B cell (primary cell): ENCODE data around the gene QRICH1. TPM values are rescaled to one million over a fixed set of nuclear protein-coding genes. Genes with fewer than 3 reads are reported as not detected.

Experiments
- ATAC-seq: fragments of 200-7000 bp; cut with Tn5 transposase; one replicate; pipeline ENCODE4 v1.10.0; 2021; ENCODE audit warnings: low read depth, mild to moderate bottlenecking, moderate number of reproducible peaks, moderate library complexity
- CTCF ChIA-PET: fragments of 350-600 bp; sonication (Branson Sonifier 250); formaldehyde crosslinking; loops from one replicate; lab custom pipeline; 2021; ENCODE audit warnings: antibody characterized with exemption, inconsistent platforms; lab: Charles Lee
- POLR2A ChIA-PET: fragments of 350-600 bp; sonication (Branson Sonifier 250); formaldehyde crosslinking; loops from one replicate; lab custom pipeline; 2021; ENCODE audit warnings: antibody characterized with exemption; lab: Charles Lee
- DNase-seq: peaks from one replicate; pipeline ENCODE4 v3.0.0; 2013
- H2AFZ ChIP-seq: 2 replicates; pipeline ENCODE4 v1.6.1; 2012; ENCODE audit warnings: mild to moderate bottlenecking, low read depth, low read length; ENCODE audit not compliant: insufficient read depth, poor library complexity, severe bottlenecking
- H3K27ac ChIP-seq, 2 donors: 1 replicate in 1 of 2; 2 replicates in 1 of 2; pipeline ENCODE4 v1.5.1; 2012 to 2013; ENCODE audit warnings: low read length in 2 of 2, mild to moderate bottlenecking in 2 of 2, moderate library complexity in 1 of 2
- H3K27me3 ChIP-seq, 4 experiments: fragments of 200-600 bp in 1 of 4; sonication (generic) in 1 of 4; replicated peaks in 1 of 4; 1 replicate in 2 of 4; 2 replicates in 2 of 4; pipeline versions ENCODE4 v1.6.1 to v1.7.0; 2013 to 2016; ENCODE audit warnings: low read length in 3 of 4, mild to moderate bottlenecking in 2 of 4, mixed read lengths in 1 of 4, moderate library complexity in 1 of 4; ENCODE audit not compliant: insufficient read depth in 4 of 4, control insufficient read depth in 3 of 4; ENCODE audit errors: control extremely low read depth in 1 of 4
- H3K36me3 ChIP-seq, 2 experiments: replicated peaks in 1 of 2; 1 replicate in 1 of 2; 2 replicates in 1 of 2; pipeline versions ENCODE4 v1.6.1 to v1.7.1; 2013; ENCODE audit warnings: low read length in 1 of 2; ENCODE audit not compliant: insufficient read depth in 2 of 2, control insufficient read depth in 1 of 2; ENCODE audit errors: control extremely low read depth in 1 of 2, extremely low read depth in 1 of 2
- H3K4me1 ChIP-seq, 2 donors: fragments of 200-600 bp in 1 of 2; sonication (generic) in 1 of 2; 1 replicate in 1 of 2; 2 replicates in 1 of 2; pipeline versions ENCODE4 v1.5.1 to v1.6.1; 2013 to 2017; ENCODE audit warnings: low read length in 2 of 2; ENCODE audit not compliant: control insufficient read depth in 2 of 2, insufficient read depth in 2 of 2
- H3K4me2 ChIP-seq: replicated peaks from 2 replicates; pipeline ENCODE3; 2012; ENCODE audit warnings: mild to moderate bottlenecking, low read depth, low read length; ENCODE audit not compliant: poor library complexity, severe bottlenecking
- H3K4me3 ChIP-seq, 5 experiments: fragments of 200-600 bp in 1 of 5; sonication (generic) in 1 of 5; 1 replicate in 3 of 5; 2 replicates in 2 of 5; pipeline versions ENCODE4 v1.5.1 to v1.7.0; 2011 to 2016; ENCODE audit warnings: low read length in 4 of 5, mild to moderate bottlenecking in 4 of 5, low read depth in 2 of 5, control low read depth in 1 of 5, moderate library complexity in 1 of 5; ENCODE audit not compliant: insufficient read depth in 1 of 5; ENCODE audit errors: control extremely low read depth in 1 of 5, extremely low read depth in 1 of 5
- H3K79me2 ChIP-seq: fragments of 200-600 bp; sonication (generic); one replicate; pipeline ENCODE4 v1.6.0; 2016; ENCODE audit warnings: low read length; ENCODE audit not compliant: control insufficient read depth, insufficient read depth
- H3K9ac ChIP-seq: fragments of 200-600 bp; sonication (generic); 2 replicates; pipeline ENCODE4 v1.6.1; 2017; ENCODE audit warnings: mild to moderate bottlenecking, low read length, moderate library complexity
- H3K9me3 ChIP-seq, 3 donors: one replicate each; pipeline versions ENCODE4 v1.6.1 to v1.7.1; 2013; ENCODE audit warnings: low read length in 2 of 3; ENCODE audit not compliant: control insufficient read depth in 2 of 3, insufficient read depth in 1 of 3; ENCODE audit errors: control extremely low read depth in 1 of 3
- H4K20me1 ChIP-seq: 2 replicates; pipeline ENCODE4 v1.6.0; 2012; ENCODE audit warnings: mild to moderate bottlenecking, low read length; ENCODE audit not compliant: insufficient read depth, control insufficient read depth, poor library complexity, severe bottlenecking
- H3K27ac Mint-ChIP-seq: one replicate; pipeline ENCODE4 v1.8.0; 2021; ENCODE audit warnings: mixed read lengths
- H3K27me3 Mint-ChIP-seq: one replicate; pipeline ENCODE4 v1.8.0; 2021; ENCODE audit warnings: mixed read lengths
- H3K4me1 Mint-ChIP-seq: one replicate; pipeline ENCODE4 v1.8.0; 2021; ENCODE audit warnings: mixed read lengths
- H3K4me3 Mint-ChIP-seq: one replicate; pipeline ENCODE4 v1.8.0; 2021; ENCODE audit warnings: mixed read lengths
- H3K9me3 Mint-ChIP-seq: one replicate; pipeline ENCODE4 v1.8.0; 2022; ENCODE audit warnings: mixed read lengths; ENCODE audit not compliant: insufficient read depth
- EZH2 ChIP-seq: IDR thresholded peaks from 2 replicates; pipeline ENCODE4 v1.6.1; 2012; ENCODE audit warnings: borderline replicate concordance, low read depth, mild to moderate bottlenecking, moderate library complexity, low read length; ENCODE audit not compliant: insufficient read depth, poor library complexity, severe bottlenecking
- WGBS: methylation state at CpG from one replicate; pipeline ENCODE4 v1.1.5; 2013; ENCODE audit warnings: missing lambda C conversion rate; ENCODE audit not compliant: insufficient coverage; 5-methylcytosine and 5-hydroxymethylcytosine counted together
- intact Hi-C: fragments of 100-400 bp; cut with micrococcal nuclease; formaldehyde crosslinking; loops from one replicate; pipeline ENCODE4 v1.10.0; 2022
- polyA plus RNA-seq: library from polyadenylated mRNA; depleted of rRNA; stranded (reverse); fragments of >200 nt; gene quantifications from 2 replicates; pipeline ENCODE4 v1.2.3, GENCODE V29; 2012
- small RNA-seq: library from RNA; depleted of rRNA; stranded (forward); fragments of <200 nt; gene quantifications from one replicate; pipeline ENCODE3, GENCODE V24; 2012; ENCODE audit warnings: low replicate concordance, low read depth; ENCODE audit not compliant: insufficient read length
- total RNA-seq, 2 donors: library from RNA; stranded (reverse); fragments of 120-200 nt in 1 of 2; gene quantifications; 1 replicate in 1 of 2; 2 replicates in 1 of 2; pipeline versions ENCODE4 v1.2.3 to v1.2.4, GENCODE V29; 2013 to 2022
- TF ChIP-seq, protein P1 (sequence below): fragments of 200-600 bp; IDR thresholded peaks from one replicate; pipeline ENCODE4 v1.8.0; 2022; ENCODE audit warnings: antibody characterized with exemption, mild to moderate bottlenecking

QRICH1 gene
- total and polyA plus RNA-seq, 2 donors (not counting 1 experiment from before 2014, with no cell fraction given): 179 to 187 TPM

DNA sequence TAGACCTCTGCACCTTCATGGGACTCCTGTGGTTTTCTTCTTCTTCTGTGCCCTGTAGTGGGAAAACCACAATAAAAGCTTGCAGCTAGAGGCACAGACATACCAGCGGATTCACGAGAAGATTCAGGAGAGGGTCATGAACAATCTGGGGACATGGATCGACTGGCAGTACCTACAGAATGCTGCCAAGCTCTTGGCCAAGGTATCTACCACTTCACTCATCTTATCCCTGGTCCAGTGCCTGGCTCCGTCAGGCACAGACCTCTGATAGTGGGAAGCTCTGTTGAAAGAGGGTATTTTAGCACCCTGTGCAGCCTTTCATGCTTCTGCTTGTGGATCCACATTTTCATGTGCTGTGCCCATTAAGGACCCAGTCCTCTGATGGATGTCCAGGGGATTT, 113.6 kb downstream of the QRICH1 start:
- POLR2A ChIA-PET: no interaction called here
- Mint-ChIP-seq H3K27ac (no peak overlapping the region), H3K9me3 (no peaks in the 10 kb centered on the region), H3K4me1 (no peaks in the 10 kb centered on the region), H3K4me3 (no peak overlapping the region), H3K27me3 (no peaks in the 10 kb centered on the region)
- Histone ChIP-seq H4K20me1 (no peaks in the 10 kb centered on the region), H3K27me3 (no peaks in the 10 kb centered on the region), H3K4me3 (no peak overlapping the region), H3K9me3 (no peaks in the 10 kb centered on the region), H2AFZ (no peak overlapping the region), H3K27ac (no peak overlapping the region), H3K4me2 (no peak overlapping the region), H3K36me3 (peaks cover 1 to 70% of the 10 kb centered on the region in 2 experiments), H3K79me2 (no peaks in the 10 kb centered on the region), H3K4me1 (no peaks in the 10 kb centered on the region), H3K9ac (no peak overlapping the region)
- TF ChIP-seq, protein P1, sequence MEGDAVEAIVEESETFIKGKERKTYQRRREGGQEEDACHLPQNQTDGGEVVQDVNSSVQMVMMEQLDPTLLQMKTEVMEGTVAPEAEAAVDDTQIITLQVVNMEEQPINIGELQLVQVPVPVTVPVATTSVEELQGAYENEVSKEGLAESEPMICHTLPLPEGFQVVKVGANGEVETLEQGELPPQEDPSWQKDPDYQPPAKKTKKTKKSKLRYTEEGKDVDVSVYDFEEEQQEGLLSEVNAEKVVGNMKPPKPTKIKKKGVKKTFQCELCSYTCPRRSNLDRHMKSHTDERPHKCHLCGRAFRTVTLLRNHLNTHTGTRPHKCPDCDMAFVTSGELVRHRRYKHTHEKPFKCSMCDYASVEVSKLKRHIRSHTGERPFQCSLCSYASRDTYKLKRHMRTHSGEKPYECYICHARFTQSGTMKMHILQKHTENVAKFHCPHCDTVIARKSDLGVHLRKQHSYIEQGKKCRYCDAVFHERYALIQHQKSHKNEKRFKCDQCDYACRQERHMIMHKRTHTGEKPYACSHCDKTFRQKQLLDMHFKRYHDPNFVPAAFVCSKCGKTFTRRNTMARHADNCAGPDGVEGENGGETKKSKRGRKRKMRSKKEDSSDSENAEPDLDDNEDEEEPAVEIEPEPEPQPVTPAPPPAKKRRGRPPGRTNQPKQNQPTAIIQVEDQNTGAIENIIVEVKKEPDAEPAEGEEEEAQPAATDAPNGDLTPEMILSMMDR: no peak
- TF ChIP-seq EZH2: no peak
- no peak for DNase-seq
- intact Hi-C loops: no loop called here
- CTCF ChIA-PET: interaction anchor here (0.7 kb wide), 1 partner anchor 292 kb away, joined by 3 read pairs; no protein-coding TSS in a partner anchor
- 100% methylated on average over 3 of the region's 4 CpGs for WGBS
- ATAC-seq: no peak

Small RNA genes lying within 50 kb of the gene (small RNA-seq; reads per million reads assigned to genes)
- gene MIR191 (5,267 reads per million, percentile 99 among the genes with 10 or more reads in this experiment), gene MIR425 (171 reads per million, percentile 95 among the genes with 10 or more reads in this experiment), gene RN7SL182P (not detected)

Other genes starting within 250 kb of the QRICH1 start
- 25.0 and 27.5 TPM in 2 replicates for gene PRKAR2A, start 246.2 kb downstream of the QRICH1 start, total RNA-seq
- gene PRKAR2A, start 246.2 kb downstream of the QRICH1 start, polyA plus RNA-seq: 4.3 and 6.0 TPM in 2 replicates
- 11.6 and 12.2 TPM in 2 replicates for gene SLC25A20, start 195.2 kb downstream of the QRICH1 start, total RNA-seq
- 5.7 and 19.9 TPM in 2 replicates for gene SLC25A20, start 195.2 kb downstream of the QRICH1 start, polyA plus RNA-seq
- 148 and 162 TPM in 2 replicates for gene ARIH2, start 175.2 kb downstream of the QRICH1 start, total RNA-seq
- 114 and 139 TPM in 2 replicates for gene ARIH2, start 175.2 kb downstream of the QRICH1 start, polyA plus RNA-seq
- gene P4HTM, start 103.8 kb downstream of the QRICH1 start, total RNA-seq: 48.5 and 56.4 TPM in 2 replicates
- 58.3 and 70.6 TPM in 2 replicates for gene P4HTM, start 103.8 kb downstream of the QRICH1 start, polyA plus RNA-seq
- 270 and 287 TPM in 2 replicates for gene WDR6, start 86.7 kb downstream of the QRICH1 start, total RNA-seq
- 317 and 321 TPM in 2 replicates for gene WDR6, start 86.7 kb downstream of the QRICH1 start, polyA plus RNA-seq
- 56.8 and 57.2 TPM in 2 replicates for gene DALRD3, start 75.5 kb downstream of the QRICH1 start, total RNA-seq
- 59.8 and 82.6 TPM in 2 replicates for gene DALRD3, start 75.5 kb downstream of the QRICH1 start, polyA plus RNA-seq
- 67.0 and 67.5 TPM in 2 replicates for gene NDUFAF3, start 72.0 kb downstream of the QRICH1 start, total RNA-seq
- 34.9 and 61.0 TPM in 2 replicates for gene NDUFAF3, start 72.0 kb downstream of the QRICH1 start, polyA plus RNA-seq
- gene IMPDH2, start 64.7 kb downstream of the QRICH1 start, total RNA-seq: 186 and 193 TPM in 2 replicates
- gene IMPDH2, start 64.7 kb downstream of the QRICH1 start, polyA plus RNA-seq: 171 and 205 TPM in 2 replicates
- gene QARS1, start 10.7 kb upstream of the QRICH1 start, total RNA-seq: 252 and 282 TPM in 2 replicates
- 426 and 469 TPM in 2 replicates for gene QARS1, start 10.7 kb upstream of the QRICH1 start, polyA plus RNA-seq
- 87.3 and 89.9 TPM in 2 replicates for gene USP19, start 26.8 kb upstream of the QRICH1 start, total RNA-seq
- 56.3 and 73.5 TPM in 2 replicates for gene USP19, start 26.8 kb upstream of the QRICH1 start, polyA plus RNA-seq
- 0.05 and 0.74 TPM in 2 replicates for gene LAMB2, start 39.0 kb upstream of the QRICH1 start, total RNA-seq
- 0.25 and 0.67 TPM in 2 replicates for gene LAMB2, start 39.0 kb upstream of the QRICH1 start, polyA plus RNA-seq
- 29.7 and 30.0 TPM in 2 replicates for gene CCDC71, start 72.3 kb upstream of the QRICH1 start, total RNA-seq
- gene CCDC71, start 72.3 kb upstream of the QRICH1 start, polyA plus RNA-seq: 13.4 and 15.6 TPM in 2 replicates
- 1.9 and 3.6 TPM in 2 replicates for gene KLHDC8B, start 77.5 kb upstream of the QRICH1 start, total RNA-seq
- gene KLHDC8B, start 77.5 kb upstream of the QRICH1 start, polyA plus RNA-seq: 0.43 and 0.79 TPM in 2 replicates
- 7.8 and 10.4 TPM in 2 replicates for gene C3orf62, start 183.2 kb upstream of the QRICH1 start, total RNA-seq
- gene C3orf62, start 183.2 kb upstream of the QRICH1 start, polyA plus RNA-seq: 6.8 and 8.7 TPM in 2 replicates
- gene USP4, start 246.0 kb upstream of the QRICH1 start, total RNA-seq: 113 and 116 TPM in 2 replicates
- 60.3 and 71.7 TPM in 2 replicates for gene USP4, start 246.0 kb upstream of the QRICH1 start, polyA plus RNA-seq